GM18870 (cell line): ENCODE results near the gene MEIOSIN.

ENCODE experiments used
- ATAC-seq: cut with Tn5 transposase; IDR thresholded peaks from one replicate; pipeline ENCODE4 v1.9.1; 2021; ENCODE audit warnings: moderate library complexity; ENCODE audit not compliant: unreplicated experiment

MEIOSIN gene

DNA sequence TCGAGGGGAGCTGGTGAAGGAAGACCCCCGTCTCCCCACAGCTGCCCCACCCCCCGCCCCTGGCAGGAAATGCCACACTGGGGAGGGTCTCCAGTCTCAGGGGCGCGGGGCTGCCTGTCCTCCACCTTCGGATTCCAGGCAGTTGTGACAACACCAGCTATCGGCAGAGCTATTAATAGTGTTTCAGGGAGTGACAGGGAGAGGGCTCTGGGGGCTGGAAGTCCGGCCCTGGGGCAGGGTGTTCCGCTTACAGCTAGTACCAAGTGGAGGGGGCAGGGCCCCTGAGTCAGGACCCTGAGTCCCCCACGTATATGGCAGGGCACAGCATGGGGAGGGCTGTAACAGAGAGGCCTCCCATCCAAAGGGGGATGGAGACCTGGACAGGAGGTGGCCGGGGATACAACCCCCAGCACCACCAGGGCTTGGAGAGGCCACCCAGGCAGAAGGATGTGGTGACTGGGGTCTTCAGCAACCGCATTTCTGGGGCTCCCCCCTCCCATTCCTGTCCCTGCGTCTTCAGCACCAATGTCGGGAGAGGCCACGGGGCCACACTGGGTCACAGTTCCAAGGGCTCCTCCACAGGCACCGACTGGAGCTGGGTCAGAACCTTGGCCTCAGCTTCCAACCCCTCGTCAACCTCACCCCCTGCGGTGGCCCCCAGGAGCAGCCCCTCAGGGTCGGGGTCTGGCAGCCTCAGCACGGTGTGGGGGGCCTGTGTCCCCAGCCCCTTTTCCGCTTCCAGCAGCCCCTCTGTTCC, 31.9 kb downstream of the MEIOSIN start:
- ATAC-seq, result no peak

DNA sequence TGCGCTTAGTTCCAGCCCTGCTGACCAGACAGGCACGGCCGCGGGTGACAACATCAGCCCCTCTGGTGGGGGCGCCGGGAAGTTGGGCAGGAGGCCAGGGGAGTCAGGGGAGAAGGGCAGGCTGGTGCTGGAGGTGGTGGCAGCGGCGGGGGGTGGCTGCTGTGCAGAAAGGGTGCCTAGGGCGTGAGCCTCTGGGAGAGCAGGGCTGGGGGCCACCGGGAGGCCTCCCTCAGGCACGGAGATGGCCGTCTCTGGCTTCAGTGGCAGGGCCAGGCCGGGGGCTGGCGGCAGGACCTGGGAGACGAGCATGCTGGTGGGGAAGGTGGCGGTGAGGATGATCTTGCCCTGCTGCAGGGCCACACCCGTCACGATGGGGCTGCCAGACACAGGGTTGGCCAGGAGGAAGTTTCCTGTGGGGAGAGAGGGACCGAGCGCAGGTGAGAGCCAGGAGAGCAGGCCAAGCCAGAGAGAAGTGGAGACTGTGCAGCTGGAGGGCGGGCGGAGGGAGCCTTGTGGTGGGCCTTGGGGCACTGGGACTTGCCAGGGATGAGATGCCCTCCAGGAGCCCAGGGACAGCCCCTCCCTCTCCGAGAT, 32.6 kb downstream of the MEIOSIN start:
- ATAC-seq, result no peak

DNA sequence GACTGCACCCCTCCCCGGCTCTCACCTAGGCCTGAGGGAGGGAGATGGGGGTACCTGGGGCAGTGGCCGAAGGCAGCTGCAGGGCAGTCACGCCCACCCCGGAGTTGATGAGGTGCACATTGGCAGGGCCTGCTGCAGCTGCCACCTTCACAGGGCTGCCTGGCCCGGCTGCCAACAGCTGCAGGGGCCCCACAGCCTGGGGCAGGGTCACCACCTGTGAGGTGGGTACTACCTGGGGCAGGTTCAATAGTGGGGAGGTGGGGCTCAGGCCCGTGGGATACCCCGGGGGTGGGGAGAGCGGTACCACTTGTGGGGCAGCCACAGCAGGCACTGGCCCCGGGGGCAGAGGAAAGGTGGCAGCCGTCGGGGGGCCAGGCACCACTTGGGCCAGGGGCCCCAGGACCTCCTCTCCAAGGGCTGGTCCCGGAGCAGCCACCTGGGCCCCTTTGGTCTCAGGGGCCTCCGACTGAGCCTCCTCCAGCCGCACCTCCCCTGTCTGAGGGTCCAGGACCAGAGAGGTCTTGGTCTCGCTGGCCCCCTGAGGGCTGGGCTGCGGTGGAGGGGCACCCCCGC, 33.1 kb downstream of the MEIOSIN start:
- no peak for ATAC-seq

DNA sequence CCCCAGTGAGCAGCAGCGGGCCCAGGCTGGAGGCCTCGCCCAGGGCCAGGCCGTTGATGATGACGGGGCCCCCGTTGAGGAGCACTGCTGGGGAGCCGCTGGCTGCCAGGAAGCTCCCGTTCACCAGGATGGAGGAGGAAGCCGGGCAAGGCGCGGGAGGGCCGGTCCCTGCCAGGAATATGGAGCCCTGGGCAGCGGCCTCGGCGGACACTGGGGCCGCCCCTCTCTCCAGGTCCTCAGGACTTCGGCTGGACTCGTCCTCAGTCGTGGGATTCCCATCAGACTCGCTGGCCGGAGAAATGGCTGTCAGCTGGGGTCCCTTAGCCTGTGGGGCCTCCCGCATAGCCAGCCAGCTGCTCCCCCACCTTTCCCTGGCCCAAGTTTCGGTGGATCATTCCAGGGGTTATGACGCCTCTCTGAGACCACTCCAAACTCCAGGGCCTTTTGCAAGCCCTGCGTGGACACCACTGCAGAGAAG, 33.7 kb downstream of the MEIOSIN start:
- no peak for ATAC-seq

DNA sequence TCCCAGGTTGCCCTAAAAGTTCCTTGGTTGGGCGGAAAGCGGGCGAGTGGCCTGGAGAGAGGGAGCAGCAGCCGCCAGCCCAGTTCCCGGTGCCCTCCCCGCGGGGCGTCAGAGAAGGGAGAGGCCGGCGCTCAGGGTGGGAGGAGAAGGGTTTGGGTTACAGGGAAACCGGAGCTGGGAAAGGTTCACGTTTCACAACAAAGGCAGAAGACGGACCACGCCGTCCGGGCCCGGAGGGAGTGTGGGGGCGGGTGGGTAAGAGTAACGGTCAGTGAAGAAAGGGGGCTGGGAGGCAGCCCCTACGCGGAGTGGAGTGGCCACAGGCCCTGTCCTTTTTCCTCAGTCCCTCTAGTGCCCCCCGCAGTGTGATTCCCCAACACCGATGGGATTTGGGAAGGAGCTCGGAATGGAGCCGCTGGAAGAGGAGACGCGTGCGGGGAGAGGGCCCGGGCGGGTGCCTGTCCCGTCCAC, 34.2 kb downstream of the MEIOSIN start:
- no peak for ATAC-seq

DNA sequence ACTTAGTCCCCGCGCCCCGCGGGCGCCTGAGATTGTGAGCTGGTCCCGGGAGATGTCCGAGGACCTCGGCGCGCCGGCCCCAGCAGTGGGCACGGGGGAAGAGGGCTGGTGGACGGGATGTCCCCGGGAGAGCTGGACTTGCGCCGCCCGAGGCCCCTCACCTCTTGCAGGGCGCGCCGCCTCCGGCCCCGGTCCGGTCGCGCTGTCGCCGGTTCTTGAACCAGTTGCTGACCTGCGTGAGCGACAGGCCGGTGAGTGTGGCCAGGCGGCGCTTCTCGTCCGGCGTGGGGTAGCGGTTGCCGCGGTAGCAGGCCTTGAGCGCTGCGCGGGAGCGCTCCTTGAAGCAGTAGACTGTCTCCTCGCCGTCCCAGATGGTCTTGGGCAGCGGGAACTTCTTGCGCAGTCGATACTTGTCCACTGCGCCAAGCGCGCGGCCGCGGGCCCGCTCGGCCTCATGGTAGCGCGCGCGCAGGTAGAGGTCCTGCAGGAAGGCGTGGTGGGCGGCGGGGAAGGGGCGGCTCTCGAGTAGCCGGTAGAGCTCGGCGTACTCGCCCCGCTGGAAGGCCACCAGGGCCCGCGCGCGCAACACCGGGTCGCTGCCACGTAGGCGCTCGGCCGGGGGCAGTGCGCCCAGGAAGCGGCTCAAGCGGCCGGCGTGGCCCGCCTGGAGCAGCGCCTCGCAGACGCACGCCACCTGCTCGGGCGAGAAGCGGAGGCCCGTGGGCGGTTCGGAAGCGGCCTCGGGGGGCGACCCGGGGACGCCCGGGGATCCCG, 34.8 kb downstream of the MEIOSIN start:
- no peak for ATAC-seq

DNA sequence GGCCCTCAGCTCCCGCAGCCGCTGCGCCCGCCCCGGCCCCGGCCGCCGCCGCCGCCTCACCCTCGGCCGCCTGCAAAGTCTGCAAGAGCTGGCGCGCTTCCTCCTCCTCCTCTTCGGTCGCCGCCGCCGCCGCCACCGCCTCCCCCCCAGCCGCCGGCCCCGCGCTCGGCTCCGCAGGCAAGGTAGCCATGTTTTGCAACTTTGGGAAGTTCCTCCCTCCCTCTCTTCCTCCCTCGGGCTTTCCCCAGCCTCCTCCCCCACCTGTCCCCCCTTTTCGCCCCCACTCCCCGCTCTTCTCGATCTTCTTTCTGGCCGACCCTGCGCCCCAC, 35.4 kb downstream of the MEIOSIN start:
- ATAC-seq, result no peak

DNA sequence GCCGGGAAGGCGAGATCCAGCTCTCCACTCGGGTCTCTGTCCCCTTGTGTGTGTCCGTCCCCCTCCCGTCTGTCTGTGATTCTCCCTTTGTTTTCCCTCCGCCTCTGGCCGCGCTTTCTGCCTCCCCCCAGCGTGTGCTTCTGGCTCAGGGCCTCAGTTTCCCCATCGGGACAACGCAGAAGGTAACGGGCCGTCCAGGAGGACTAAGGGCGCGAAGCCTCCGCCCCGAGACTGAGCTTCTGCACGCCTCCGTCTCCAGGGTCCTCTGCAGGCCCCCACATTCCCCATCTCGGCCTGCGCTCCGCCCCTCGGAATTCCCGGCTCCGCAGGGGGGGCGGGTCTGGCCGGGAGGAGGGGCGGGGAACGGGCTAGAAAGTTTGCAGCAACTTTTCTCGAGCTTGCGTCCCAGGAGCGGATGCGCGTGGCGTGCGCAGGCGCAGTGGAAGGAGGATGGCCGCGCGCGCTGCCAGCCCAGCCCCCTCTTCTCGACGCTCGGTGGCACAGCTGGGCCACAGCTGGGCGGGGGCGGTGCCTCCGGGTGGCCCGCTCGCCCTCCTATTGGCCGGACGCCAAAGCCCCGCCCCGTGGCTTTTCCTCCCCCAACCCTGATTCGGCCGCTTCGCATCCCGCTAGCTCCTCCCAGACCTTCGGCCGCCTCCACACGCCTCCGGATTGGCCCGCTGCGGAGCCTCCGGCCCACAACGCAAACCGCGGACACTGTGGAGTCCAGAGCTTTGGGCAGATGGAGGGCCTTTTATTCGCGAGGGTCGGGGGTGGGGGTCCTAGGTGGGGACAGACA, 35.9 kb downstream of the MEIOSIN start, which contains the start of gene SIX5:
Gene SIX5 (minus strand): TSS at position 269 of the 799 bp plus-strand sequence. CDS start 408 bp downstream, outside the sequence.
- peak; percentile 57 for ATAC-seq

DNA sequence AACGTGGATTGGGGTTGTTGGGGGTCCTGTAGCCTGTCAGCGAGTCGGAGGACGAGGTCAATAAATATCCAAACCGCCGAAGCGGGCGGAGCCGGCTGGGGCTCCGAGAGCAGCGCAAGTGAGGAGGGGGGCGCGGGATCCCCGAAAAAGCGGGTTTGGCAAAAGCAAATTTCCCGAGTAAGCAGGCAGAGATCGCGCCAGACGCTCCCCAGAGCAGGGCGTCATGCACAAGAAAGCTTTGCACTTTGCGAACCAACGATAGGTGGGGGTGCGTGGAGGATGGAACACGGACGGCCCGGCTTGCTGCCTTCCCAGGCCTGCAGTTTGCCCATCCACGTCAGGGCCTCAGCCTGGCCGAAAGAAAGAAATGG, 36.6 kb downstream of the MEIOSIN start:
- no peak for ATAC-seq

DNA sequence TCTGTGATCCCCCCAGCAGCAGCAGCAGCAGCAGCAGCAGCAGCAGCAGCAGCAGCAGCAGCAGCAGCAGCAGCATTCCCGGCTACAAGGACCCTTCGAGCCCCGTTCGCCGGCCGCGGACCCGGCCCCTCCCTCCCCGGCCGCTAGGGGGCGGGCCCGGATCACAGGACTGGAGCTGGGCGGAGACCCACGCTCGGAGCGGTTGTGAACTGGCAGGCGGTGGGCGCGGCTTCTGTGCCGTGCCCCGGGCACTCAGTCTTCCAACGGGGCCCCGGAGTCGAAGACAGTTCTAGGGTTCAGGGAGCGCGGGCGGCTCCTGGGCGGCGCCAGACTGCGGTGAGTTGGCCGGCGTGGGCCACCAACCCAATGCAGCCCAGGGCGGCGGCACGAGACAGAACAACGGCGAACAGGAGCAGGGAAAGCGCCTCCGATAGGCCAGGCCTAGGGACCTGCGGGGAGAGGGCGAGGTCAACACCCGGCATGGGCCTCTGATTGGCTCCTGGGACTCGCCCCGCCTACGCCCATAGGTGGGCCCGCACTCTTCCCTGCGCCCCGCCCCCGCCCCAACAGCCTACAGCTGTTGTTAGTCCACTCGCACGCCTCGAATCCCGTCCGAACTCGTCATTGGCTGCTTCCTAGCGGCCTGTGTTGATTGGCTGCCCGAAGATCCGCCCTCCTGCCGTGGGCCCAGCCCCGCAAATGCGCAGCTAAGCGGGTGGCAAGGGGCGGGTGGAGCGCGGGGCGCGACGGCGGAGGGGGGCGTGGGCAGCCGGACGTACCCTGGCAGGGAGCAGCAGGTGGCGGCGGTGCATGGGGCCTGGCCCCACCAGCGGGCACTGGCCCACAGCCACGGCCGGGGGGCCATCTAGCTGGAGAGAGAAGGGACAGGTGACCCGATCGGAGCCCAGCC, 37.2 kb downstream of the MEIOSIN start:
- ATAC-seq, result peak; percentile 35

DNA sequence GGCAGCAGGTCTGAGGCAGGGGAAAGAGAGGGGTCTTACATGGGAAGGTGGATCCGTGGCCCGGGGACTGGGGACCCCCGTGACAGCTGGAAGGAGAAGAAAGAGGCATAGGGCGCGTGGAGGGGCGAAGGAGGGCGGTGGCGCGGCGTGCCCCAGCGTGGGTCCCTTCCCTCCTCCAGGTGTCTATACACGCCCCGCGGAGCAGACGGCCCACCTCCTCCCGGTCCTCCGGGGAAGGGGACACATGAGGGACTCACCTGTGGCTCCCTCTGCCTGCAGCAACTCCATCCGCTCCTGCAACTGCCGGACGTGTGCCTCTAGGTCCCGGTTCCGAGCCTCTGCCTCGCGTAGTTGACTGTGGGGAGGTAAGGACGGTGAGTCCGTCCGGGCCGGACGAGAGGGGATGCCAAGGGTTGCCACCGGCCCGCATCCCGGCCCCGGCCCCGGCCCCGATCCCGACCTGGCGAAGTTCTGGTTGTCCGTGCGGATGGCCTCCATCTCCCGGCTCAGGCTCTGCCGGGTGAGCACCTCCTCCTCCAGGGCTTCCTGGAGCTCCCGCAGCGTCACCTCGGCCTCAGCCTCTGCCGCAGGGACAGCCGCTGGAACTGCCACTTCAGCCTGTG, 38.2 kb downstream of the MEIOSIN start:
- ATAC-seq, result no peak

DNA sequence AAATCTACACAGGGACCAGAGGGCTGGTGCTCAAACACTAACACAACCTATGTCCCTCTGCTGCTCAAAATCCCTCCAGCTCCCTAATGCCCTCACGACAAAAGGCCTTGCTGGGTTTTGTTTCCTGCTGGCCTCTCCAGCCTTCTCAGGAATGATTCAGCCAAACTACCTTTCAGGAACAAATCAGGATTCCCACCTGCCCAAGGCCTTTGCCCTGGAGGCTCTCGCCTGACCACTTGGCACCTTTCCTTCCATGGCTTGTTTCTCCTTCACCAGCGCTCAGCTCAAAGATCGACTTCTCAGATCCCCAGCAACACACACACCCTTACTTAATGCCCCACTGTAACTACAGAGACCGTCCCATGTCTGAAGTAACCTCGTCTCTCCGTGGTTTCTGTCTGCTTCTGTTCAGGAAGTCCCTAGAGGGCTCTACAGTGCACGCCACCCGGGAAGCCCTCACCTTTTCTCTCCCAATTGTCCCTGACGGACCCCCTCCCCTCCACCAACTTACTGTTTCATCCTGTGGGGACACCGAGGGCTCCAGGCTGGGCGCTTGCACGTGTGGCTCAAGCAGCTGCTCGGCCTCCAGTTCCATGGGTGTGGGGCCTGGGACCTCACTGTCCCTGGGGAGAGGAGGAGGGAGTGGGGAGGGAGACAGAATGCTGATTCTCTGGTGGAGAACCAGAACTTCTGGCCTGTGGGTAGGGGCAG, 39.0 kb downstream of the MEIOSIN start:
- no peak for ATAC-seq

DNA sequence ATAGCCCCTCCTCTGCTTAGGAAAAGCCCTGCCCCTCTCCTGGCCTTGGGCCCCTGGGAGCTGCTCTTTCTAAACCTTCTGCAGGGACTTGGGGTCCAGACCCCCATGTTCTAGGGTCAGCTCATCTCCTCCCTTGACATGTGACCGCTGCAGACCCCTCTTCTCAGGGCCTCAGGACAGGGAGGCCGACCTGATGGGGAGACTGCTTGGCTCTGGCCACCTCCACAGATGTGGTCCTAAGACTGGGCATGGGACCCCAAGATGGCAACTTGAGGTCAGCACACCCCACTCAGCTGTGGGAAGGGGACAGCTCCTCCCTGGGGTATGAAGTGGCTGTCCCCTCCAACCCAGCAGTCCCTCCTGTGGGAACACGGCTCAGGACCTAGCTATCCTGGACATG, 39.7 kb downstream of the MEIOSIN start:
- ATAC-seq, result no peak

DNA sequence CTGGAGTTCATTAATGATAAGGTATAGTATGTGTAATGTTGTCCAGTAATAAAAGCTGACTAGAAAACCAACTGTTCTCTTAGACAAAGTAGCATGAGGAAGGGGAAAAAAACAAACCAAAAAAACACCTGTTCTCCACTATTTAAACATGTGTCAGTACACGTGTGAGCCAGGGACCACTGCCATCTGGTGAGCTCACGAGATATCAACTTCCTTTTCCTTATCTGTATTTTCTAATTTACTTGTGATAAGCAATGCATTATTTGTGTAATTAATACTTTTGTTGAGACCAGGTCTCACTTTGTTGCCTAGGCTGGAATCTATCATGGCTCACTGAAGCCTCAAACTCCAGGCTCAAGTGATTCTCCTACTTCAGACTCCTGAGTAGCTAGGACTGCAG, 40.1 kb downstream of the MEIOSIN start:
- no peak for ATAC-seq

DNA sequence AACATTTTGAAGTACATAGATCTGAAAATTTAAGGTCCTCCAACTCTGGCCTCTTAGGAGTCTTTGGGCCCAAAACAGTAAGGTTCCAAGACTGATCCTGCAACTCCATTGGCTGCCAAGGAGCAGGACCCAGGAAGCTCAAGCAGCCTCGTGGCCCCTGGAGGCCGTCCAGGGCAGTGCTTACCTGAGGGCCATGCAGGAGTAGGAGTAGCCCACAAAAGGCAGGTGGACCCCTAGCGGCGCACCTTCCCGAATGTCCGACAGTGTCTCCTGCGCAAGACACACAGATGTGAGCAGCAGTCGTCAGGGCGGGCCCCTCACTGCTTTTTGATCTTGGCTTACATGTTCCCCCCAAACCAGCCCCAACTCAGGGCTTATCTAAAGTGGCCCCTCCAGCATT, 41.5 kb downstream of the MEIOSIN start:
- ATAC-seq, result no peak

DNA sequence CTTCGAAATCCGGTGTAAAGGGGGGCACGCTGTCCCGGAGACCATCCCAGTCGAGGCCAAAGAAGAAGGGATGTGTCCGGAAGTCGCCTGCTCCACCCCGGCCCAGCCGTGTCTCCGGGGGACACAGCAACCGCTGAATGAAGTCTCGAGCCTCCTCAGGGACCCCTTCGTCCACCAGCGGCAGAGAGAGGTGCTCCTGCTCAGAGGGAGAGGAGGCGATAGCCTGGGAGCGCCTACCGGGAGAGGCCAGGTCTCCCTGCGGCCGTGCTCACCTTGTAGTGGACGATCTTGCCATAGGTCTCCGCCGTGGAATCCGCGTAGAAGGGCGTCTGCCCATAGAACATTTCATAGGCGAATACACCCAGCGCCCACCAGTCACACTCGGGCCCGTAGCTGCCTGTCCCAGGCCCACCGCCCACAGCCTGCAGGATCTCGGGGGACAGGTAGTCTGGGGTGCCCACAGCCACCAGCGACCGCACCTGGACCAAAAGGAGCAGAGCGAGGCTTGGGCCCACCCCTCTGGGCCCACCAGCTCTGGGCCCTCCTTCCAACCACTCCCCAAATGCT, 44.2 kb downstream of the MEIOSIN start:
- no peak for ATAC-seq

DNA sequence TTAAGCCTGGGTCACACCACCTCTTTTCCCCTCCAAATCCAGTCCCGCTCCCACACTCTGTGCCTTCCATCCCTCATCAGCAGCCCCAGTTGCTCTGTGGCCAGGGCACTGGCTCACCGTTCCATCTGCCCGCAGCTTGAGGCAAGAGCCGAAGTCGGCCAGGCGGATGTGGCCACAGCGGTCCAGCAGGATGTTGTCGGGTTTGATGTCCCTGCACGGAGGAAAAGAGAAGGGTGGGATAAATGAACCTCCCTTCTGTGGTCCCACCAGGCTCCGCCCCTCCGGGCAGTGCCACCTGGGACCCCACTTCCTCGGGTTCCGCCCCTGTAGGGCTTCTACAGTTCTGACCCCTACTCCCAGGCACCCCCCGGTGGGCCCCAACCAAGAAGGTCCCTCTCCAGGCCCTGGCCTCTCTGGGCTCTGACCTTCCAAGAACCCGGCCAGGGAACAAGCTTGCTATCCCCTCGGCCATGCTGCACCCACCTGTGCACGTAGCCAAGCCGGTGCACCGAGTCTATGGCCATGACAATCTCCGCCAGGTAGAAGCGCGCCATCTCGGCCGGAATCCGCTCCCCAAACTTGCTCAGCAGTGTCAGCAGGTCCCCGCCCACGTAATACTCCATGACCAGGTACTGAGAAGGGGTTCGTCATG, 44.9 kb downstream of the MEIOSIN start:
- no peak for ATAC-seq
